HG02642 (cell line): ENCODE results near the gene DSCAML1.

ENCODE experiments used
- ATAC-seq: cut with Tn5 transposase; IDR thresholded peaks from one replicate; pipeline ENCODE4 v1.9.1; 2021; ENCODE audit warnings: mild to moderate bottlenecking; ENCODE audit not compliant: unreplicated experiment, poor library complexity

The DSCAML1 gene

GRCh38 chr11:117565709-117566108 lies 231.3 kb downstream of the DSCAML1 start:
- no peak for ATAC-seq

DNA sequence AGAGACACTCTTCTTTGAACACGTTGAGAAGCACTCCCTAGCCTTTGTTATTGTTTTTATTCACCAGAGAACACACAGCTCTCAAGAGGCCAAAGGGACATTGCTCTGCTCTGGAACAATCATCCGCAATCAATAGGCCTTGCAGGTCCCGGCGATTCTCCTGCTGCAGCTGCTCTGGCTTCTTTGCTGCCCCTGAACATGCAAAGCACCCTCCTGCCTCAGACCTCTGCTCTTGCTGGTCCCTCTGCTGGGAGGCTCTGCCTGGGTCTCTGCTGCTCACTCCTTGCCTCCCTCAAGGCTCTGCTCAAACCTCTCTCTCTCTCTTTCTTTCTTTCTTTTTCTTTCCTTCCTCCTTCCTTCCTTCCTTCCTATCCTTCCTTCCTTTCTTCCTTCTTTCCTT lies 232.7 kb downstream of the DSCAML1 start:
- ATAC-seq, result no peak

DNA sequence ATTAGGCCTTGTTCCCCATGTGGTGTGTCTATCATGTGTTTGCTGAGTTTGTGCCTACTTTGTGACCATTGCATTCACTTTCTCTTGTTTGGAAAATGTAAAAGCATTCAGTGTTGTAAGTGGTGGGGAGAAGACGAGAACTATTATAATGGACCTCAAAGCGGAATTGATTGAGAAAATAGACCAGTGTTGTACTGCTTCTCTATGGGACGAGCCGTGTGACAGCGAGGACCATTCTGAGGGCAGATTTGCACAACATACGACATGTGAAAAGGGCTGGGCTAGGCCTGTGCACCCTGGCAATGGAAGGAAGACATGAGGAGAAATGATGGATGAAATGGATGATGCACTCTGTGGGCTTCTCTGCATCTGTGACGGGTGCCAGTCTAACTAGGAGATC lies 233.5 kb downstream of the DSCAML1 start:
- ATAC-seq, result no peak

DNA sequence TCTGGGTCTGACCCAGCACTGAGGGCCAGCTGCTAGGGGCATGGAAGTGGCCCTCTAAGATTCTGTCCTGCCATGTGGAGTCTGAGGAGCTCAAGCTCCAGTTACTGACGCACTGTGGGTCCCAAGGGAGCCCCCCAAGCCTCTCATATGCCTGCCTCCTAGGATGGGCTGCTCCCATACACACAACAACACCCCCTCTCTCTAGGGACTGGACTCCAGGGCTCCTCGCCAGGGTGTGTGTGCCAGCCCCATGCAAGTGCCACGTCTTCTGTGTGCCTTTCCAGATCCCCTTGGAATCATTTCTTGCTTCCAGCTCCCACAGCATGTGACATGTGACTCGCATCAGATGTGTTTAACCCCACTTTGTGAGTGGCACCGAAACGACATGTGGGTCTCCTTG lies 234.9 kb downstream of the DSCAML1 start:
- no peak for ATAC-seq

GRCh38 chr11:117560780-117561530 lies 236.1 kb downstream of the DSCAML1 start:
- no peak for ATAC-seq

- ATAC-seq, result no peak
Measured at GRCh38 chr11:117559698-117560097, 237.3 kb downstream of the DSCAML1 start.

- ATAC-seq, result no peak
Measured at GRCh38 chr11:117557361-117557760, 239.7 kb downstream of the DSCAML1 start.

- ATAC-seq, result no peak
Measured at GRCh38 chr11:117554601-117555333, 242.2 kb downstream of the DSCAML1 start.

DNA sequence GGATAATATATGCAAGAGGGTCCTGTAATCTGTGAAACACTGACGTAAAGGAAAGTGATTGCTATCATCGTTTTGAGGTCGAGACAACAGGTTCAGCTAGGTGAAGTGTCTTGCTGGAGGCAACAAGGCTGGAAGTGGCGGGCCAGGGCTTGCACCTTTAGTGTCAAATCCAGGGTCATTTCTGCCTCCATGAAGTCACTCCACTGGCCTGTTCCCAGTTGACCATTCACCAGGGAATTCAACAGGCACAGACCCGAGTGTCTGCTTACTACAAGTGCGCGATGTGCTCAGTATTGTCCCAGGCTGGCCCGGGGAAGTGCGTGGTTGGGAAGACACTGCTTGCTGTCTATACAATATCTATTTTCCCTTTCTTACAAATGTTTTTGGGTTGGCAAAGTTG lies 244.4 kb downstream of the DSCAML1 start:
- ATAC-seq, result no peak

DNA sequence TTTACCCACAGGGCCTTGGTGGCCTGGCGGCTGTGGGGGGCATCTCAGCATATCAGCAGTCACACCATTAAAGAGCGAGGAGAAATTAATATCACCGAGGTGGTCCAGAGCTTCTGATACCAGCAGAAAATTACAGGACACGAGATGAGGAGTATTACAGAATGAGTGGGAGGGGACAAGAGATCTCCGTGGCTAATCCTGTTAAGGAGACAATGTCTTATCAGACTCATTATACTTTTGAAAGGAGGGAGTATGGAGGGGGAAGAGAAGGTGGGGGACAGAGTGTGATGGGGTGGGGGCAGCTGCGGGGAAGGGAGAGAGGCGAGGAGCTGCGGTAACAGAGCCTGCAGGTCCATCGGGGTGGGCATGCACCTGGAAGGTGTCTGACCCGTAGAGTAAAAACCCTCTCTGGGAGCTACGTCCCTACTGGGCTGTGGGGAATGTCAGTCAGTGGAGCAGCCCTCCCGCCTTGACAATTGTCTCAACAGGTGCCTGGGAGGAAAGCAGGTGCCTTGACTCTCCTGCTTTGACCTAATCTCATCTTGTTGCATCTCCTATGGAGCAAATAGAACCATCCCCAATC lies 245.2 kb downstream of the DSCAML1 start:
- no peak for ATAC-seq

DNA sequence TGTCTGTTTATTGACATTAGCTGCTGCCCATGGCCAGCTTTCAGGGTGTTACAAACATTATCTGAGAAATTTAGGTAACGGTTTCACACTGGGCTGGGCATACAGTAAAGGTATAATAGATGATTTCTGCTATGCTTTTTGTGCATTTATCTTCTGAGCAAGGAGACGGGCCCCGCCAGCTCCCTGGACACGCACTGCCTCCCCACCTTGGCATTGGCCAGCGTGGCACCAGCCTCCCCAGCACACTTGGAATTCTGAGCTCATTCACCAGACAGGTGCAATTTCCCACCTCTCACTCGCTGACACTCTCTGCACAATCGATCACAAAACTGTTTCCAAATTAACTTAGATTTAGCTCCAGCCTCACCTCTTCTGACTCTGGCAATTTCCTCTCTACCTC lies 246.6 kb downstream of the DSCAML1 start:
- no peak for ATAC-seq

DNA sequence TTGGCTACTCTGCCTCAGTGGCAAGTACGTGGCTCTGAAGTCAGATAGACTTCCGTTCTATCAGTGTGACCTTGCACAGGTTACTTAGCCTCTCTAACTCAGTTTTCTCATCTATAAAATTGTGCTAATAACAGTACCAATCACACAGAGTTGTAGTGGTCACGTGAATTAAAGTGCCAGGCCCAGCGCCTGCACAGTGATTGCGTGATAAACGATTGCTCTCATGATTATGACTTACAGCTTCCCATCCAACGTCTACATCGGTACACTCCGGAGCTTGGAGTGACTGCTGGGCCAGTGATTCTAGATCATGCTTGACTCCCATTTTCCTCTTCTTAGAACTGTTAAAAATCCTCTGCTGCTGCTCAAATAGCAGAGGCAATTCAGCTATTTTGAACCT lies 247.6 kb downstream of the DSCAML1 start:
- no peak for ATAC-seq

GRCh38 chr11:117548876-117549275 lies 248.1 kb downstream of the DSCAML1 start:
- ATAC-seq, result no peak

- no peak for ATAC-seq
Measured at GRCh38 chr11:117547946-117548345, 249.1 kb downstream of the DSCAML1 start.

DNA sequence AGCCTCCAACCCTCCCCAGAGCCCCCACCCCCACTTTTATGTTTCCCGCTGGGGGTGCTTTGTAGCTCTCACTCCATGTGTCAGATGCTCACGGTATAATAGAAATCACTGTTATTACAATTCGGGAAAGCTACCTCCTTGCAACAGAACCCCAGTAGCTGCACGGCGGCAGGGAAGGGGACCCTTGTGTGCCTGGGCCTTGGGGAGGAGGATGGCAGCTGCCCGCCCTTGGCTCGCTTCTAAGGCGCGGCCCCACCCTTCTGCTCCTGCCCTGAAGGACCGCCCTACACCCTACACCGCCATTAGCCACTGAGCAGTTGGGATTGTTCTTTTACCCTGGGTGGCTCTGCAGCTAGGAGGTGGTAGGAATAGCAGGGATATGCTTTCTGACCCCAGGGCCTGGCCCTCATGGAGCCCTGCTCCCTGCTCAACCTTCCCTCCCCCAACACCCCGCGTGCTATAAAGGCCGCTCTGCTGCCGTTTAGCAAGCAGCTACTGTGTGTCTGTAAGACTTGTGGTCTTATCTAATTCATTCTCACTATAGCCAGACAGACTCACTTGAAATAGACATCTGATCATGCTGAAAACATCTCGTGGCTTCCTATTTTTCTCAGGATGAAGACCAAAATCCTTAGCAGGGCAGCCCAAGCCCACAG lies 249.7 kb downstream of the DSCAML1 start:
- no peak for ATAC-seq

DNA sequence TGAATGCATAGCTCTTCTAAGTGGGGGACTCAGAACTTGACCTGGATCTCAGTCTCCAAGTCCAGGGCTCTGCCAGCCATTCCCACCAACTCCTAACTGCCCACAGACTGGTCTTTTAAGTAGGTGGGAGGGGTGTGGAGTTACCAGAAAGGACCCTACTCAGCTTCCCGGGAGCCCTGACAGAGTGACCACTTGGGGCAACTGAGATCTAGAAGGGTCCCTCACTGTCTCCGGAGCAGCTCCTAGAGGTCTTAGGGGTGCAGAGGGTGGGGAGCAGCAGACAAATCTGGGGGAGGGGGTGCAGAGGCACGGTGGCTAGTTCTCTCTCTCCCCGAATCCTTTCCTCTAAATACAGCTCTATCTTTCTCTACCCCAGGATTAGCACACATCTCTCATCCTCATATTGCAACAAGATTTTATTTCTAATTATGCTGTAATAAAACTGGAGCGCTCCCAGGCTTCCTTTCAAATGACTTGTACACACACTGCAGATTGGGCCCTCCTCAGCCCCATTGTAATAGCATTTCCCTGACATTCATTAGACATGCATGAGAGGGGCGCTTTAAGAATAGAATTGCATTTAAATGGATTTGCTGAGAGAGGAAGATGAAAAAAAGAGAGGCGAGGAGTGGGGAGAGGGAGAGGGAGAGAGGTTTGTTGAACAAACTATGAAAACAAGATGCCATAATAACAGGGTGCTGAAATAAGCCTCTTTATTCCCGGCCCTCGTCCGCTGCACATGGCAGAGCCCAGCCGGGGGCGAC lies 250.4 kb downstream of the DSCAML1 start:
- no peak for ATAC-seq

DNA sequence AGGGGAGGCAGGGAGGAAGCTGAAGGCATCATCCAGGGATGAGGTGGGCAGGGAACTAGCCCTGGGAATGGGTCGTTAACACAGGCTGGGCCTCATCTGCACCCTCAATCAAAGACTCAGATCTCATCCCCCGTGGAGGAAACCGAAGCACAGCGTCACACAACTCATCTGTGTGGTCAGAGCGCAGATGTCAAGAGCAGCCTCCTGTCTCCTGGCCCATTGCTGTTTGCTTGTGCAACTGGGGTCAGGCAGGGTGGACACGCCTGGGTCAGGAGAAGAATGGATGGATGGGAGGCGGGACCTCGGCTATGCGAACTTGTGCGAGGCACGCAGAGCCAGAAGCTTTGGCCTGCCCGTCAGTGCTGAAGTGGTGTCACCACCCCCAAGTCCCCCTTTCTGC lies 251.3 kb downstream of the DSCAML1 start:
- ATAC-seq, result no peak

- no peak for ATAC-seq
Measured at GRCh38 chr11:117544130-117544800, 252.8 kb downstream of the DSCAML1 start.

DNA sequence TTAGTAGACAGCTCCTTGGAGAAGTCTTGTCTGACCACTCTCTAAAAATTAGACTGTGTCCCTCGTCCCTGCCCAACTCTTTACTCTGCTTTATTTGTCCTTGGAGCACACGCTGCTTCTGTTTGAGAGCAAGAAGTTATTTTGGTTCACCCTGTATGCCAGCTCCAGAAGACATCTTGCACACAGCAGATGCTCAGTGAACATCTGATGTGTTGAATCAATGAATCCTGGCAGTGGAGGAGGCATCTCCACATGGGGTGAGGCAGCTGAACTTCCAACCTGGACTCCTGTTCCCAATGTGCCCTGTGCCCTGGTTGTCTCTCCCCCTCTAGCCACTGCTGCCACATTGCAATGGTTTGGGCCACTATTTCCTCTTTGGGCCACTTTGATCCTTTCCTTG lies 255.8 kb downstream of the DSCAML1 start:
- ATAC-seq, result no peak
